CD4-positive, alpha-beta memory T cell (primary cell): ENCODE measurements around the gene CCDC149. TPM values are rescaled to one million over a fixed set of nuclear protein-coding genes. Genes with fewer than 3 reads are reported as not detected.

ENCODE experiments used
- CTCF ChIA-PET: fragments of 350-600 bp; sonication (Branson Sonifier 250); formaldehyde crosslinking; loops from one replicate; lab custom pipeline; 2021; ENCODE audit warnings: inconsistent platforms; ENCODE audit not compliant: partially characterized antibody; lab: Charles Lee
- POLR2A ChIA-PET: fragments of 350-600 bp; sonication (Branson Sonifier 250); formaldehyde crosslinking; loops from one replicate; lab custom pipeline; 2021; ENCODE audit not compliant: partially characterized antibody; lab: Charles Lee
- DNase-seq, 5 donors: peaks; one replicate each; pipeline versions ENCODE4 v3.0.0 to v3.0.0-alpha.2; 2020 to 2022; ENCODE audit warnings: mixed read lengths in 1 of 5
- H3K27ac ChIP-seq: one replicate; pipeline ENCODE4 v1.7.0; 2013; ENCODE audit warnings: low read depth, low read length
- H3K27me3 ChIP-seq: 2 replicates; pipeline ENCODE4 v1.7.0; 2013; ENCODE audit warnings: mild to moderate bottlenecking, low read length, moderate library complexity; ENCODE audit not compliant: insufficient read depth
- H3K36me3 ChIP-seq: 2 replicates; pipeline ENCODE4 v1.7.0; 2013; ENCODE audit warnings: mild to moderate bottlenecking, low read length, moderate library complexity; ENCODE audit not compliant: insufficient read depth
- H3K4me1 ChIP-seq: 2 replicates; pipeline ENCODE4 v1.7.0; 2013; ENCODE audit warnings: mild to moderate bottlenecking, low read length, moderate library complexity; ENCODE audit not compliant: insufficient read depth
- H3K4me3 ChIP-seq, 2 donors: one replicate each; pipeline ENCODE4 v1.7.0; 2013; ENCODE audit warnings: low read length in 2 of 2, mild to moderate bottlenecking in 1 of 2
- H3K9me3 ChIP-seq, 2 donors: one replicate each; pipeline ENCODE4 v1.7.0; 2013; ENCODE audit warnings: low read length in 2 of 2, control low read depth in 1 of 2; ENCODE audit not compliant: control insufficient read depth in 1 of 2
- H3K27ac Mint-ChIP-seq, 7 donors: one replicate each; pipeline ENCODE4 v1.8.0; 2020 to 2021; ENCODE audit warnings: mixed read lengths in 7 of 7, mild to moderate bottlenecking in 6 of 7, inconsistent platforms in 3 of 7, moderate library complexity in 3 of 7
- H3K27me3 Mint-ChIP-seq, 2 donors: one replicate each; pipeline ENCODE4 v1.8.0; 2020 to 2021; ENCODE audit warnings: mixed read lengths in 2 of 2
- H3K36me3 Mint-ChIP-seq, 2 donors: one replicate each; pipeline ENCODE4 v1.8.0; 2020 to 2021; ENCODE audit warnings: mixed read lengths in 2 of 2, inconsistent platforms in 1 of 2, mild to moderate bottlenecking in 1 of 2
- H3K4me1 Mint-ChIP-seq, 4 donors: one replicate each; pipeline ENCODE4 v1.8.0; 2020 to 2021; ENCODE audit warnings: mixed read lengths in 4 of 4, mild to moderate bottlenecking in 1 of 4
- H3K4me3 Mint-ChIP-seq, 8 donors: one replicate each; pipeline ENCODE4 v1.8.0; 2020 to 2021; ENCODE audit warnings: mixed read lengths in 8 of 8, mild to moderate bottlenecking in 7 of 8, moderate library complexity in 6 of 8, inconsistent platforms in 3 of 8
- H3K9me3 Mint-ChIP-seq, 8 donors: one replicate each; pipeline ENCODE4 v1.8.0; 2020 to 2021; ENCODE audit warnings: mixed read lengths in 8 of 8, mild to moderate bottlenecking in 5 of 8, inconsistent platforms in 3 of 8, moderate library complexity in 1 of 8
- intact Hi-C: fragments of 100-400 bp; cut with micrococcal nuclease; formaldehyde crosslinking; loops from one replicate; pipeline ENCODE4 v1.15.1; 2023
- polyA plus RNA-seq, 2 donors: library from polyadenylated mRNA; unstranded; fragments of 300-500 nt; fragmentation: Illumina TruSeq; gene quantifications; one replicate each; pipeline ENCODE4 v1.2.3, GENCODE V29; 2021
- total RNA-seq, 2 experiments: library from RNA; stranded (reverse); gene quantifications; one replicate each; pipeline ENCODE4 v1.2.3, GENCODE V29; 2021

Gene CCDC149
- total and polyA plus RNA-seq, 4 experiments from 2014 or later = 0.11 to 0.44 (median 0.14) TPM; not detected in 1

DNA sequence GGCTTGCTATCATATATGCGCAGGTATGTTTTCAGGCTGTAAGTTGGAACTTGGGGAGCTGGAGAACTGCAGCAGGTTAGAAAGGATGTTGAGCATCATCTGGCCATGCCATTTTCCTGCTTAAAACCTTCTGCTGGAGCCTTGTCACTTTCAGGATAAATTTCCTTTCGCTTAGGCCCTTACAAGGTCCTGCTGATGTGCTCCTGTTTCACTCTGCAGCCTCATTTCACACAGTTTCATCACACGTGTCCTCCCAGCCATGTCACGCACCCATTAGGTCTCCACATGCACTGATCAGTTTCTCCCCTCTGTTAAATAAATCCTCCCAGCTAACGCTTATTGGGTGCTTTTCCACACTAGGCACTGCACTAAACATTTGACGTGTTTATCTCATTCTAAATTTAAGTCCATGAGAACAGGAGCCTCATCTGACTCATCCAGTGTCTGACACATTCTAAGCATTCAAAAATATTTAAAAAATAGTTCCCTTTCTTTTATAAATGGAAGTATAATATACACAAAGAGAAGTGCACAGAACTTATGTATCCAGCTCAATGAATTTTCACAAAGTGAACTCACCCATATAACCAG is 102.9 kb downstream of the CCDC149 start:
- Mint-ChIP-seq H3K4me1 (no peaks in the 10 kb centered on the region), H3K27me3 (peaks cover under 1 to 5% of the 10 kb centered on the region in 2 donors), H3K4me3 (no peak overlapping the region), H3K36me3 (no peaks in the 10 kb centered on the region), H3K27ac (peak overlapping the region in 1 of 7 donors; percentile 31), H3K9me3 (peaks cover 0 to 2% (median 0%) of the 10 kb centered on the region in 8 donors)
- intact Hi-C loops = no loop called here
- Histone ChIP-seq H3K27ac (no peak overlapping the region), H3K36me3 (no peaks in the 10 kb centered on the region), H3K27me3 (no peaks in the 10 kb centered on the region), H3K4me3 (no peak overlapping the region), H3K9me3 (no peaks in the 10 kb centered on the region), H3K4me1 (no peaks in the 10 kb centered on the region)
- ChIA-PET POLR2A (no interaction called here), CTCF (no interaction called here)
- DNase-seq = no peak

DNA sequence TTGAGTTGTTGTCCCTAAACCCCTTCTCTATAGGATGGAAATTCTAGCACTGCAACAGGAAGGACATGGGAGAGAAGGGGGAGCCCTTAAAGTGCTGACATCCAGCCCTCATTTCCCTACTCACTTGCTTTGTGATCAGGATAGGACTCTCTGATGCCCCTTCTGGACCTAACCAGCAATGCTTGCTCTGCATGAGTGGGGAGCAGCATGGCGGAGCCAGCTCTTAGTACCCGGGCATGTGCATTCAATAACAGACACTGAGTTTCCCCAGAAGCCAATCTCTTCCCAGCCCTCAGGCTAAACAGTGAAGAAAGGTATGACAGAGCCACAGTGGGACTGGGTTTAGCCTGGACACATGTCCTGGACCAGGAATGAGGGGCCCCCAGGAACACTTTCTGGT is 103.5 kb downstream of the CCDC149 start:
- H3K9me3 ChIP-seq = no peaks in the 10 kb centered on the region
- no peaks in the 10 kb centered on the region for H3K36me3 ChIP-seq
- H3K4me1 ChIP-seq = no peaks in the 10 kb centered on the region
- H3K4me1 Mint-ChIP-seq = no peaks in the 10 kb centered on the region
- H3K36me3 Mint-ChIP-seq = no peaks in the 10 kb centered on the region
- POLR2A ChIA-PET = no interaction called here
- H3K4me3 Mint-ChIP-seq = no peak overlapping the region
- H3K4me3 ChIP-seq = no peak overlapping the region
- DNase-seq = no peak
- peaks cover 0 to 2% (median 0%) of the 10 kb centered on the region in 8 donors for H3K9me3 Mint-ChIP-seq
- intact Hi-C loops = no loop called here
- no peaks in the 10 kb centered on the region for H3K27me3 ChIP-seq
- peaks cover 2 to 5% of the 10 kb centered on the region in 2 donors for H3K27me3 Mint-ChIP-seq
- H3K27ac Mint-ChIP-seq = no peak overlapping the region
- CTCF ChIA-PET = no interaction called here
- H3K27ac ChIP-seq = no peak overlapping the region

DNA sequence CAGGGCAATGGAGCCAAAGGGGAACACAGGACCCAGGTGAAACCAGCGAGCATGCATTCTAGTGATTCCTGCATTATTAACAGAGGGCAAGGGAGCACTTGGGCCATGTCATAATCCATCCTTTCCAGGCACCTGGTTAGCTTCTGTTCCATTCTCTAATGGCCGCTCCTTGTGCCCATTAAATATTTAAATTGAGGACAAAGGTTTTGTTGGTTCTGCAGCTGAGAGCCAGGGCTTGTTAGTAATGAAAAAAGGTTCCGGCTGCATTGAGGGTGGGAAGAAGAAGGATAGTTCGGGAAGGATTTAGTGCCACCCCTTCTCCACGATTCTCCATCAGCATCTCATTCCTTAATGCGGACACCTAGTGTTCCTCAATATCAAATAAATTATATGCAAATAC is 103.9 kb downstream of the CCDC149 start:
- Histone ChIP-seq H3K4me3 (no peak overlapping the region), H3K36me3 (no peaks in the 10 kb centered on the region), H3K4me1 (no peaks in the 10 kb centered on the region), H3K27me3 (no peaks in the 10 kb centered on the region), H3K9me3 (no peaks in the 10 kb centered on the region), H3K27ac (no peak overlapping the region)
- ChIA-PET CTCF (no interaction called here), POLR2A (no interaction called here)
- Mint-ChIP-seq H3K27ac (no peak overlapping the region), H3K4me1 (no peaks in the 10 kb centered on the region), H3K36me3 (no peaks in the 10 kb centered on the region), H3K4me3 (no peak overlapping the region), H3K9me3 (peaks cover 0 to 2% (median 0%) of the 10 kb centered on the region in 8 donors), H3K27me3 (peaks cover 2 to 5% of the 10 kb centered on the region in 2 donors)
- intact Hi-C loops = no loop called here
- no peak for DNase-seq

DNA sequence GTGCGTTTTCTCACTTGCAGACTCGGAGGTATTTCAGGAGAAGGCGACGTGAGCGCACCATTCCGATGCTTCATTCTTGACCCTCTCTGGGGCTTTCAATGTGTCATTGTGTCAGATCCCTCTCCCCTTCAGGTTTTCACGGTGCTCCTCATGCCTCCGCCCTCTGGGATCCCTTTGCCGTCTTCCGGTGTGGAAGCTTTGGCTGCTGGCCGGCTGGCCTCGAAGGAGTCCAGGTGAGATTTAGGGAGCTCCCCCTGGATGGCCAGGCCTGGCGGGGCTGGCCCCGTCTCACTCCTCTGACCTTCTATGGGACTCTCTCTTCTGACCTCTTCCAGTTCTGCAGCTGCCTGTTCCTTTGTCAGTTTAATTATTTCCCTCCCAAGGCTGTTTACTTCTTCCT is 104.6 kb downstream of the CCDC149 start:
- Mint-ChIP-seq H3K9me3 (peaks cover 0 to 2% (median 0%) of the 10 kb centered on the region in 8 donors), H3K27ac (no peak overlapping the region), H3K27me3 (peaks cover 5 to 6% of the 10 kb centered on the region in 2 donors), H3K4me3 (no peak overlapping the region), H3K4me1 (no peaks in the 10 kb centered on the region), H3K36me3 (no peaks in the 10 kb centered on the region)
- intact Hi-C loops = no loop called here
- Histone ChIP-seq H3K9me3 (no peaks in the 10 kb centered on the region), H3K36me3 (no peaks in the 10 kb centered on the region), H3K27me3 (no peaks in the 10 kb centered on the region), H3K4me1 (no peaks in the 10 kb centered on the region), H3K4me3 (no peak overlapping the region), H3K27ac (no peak overlapping the region)
- CTCF ChIA-PET = interaction anchor here (0.9 kb wide), 1 partner anchor 38 kb away, joined by 3 read pairs; no protein-coding TSS in a partner anchor
- DNase-seq = no peak
- POLR2A ChIA-PET = no interaction called here

DNA sequence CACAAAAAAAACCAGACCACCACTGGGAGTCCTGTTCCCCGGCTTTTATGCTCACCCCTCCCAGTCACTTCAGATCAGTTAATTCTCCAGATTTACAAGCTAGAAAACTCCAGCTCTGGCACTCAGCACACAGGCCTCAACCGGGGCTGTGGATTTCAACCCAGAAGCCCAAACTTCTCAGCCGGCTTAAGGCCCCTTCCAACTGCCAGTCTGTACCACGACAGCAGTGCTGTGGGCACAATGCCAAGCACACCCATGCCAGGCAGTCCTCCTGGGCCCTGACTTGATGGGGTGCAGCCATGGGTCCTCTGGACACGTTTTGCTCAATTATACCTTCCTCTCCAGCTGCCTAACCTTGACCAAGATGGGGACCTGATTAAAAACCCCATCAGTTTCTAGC is 105.2 kb downstream of the CCDC149 start:
- Histone ChIP-seq H3K36me3 (no peaks in the 10 kb centered on the region), H3K27me3 (no peaks in the 10 kb centered on the region), H3K27ac (no peak overlapping the region), H3K4me1 (no peaks in the 10 kb centered on the region), H3K4me3 (no peak overlapping the region), H3K9me3 (no peaks in the 10 kb centered on the region)
- Mint-ChIP-seq H3K27me3 (peaks cover 7 to 8% of the 10 kb centered on the region in 2 donors), H3K4me3 (no peak overlapping the region), H3K36me3 (no peaks in the 10 kb centered on the region), H3K9me3 (peaks cover 0 to 2% (median 0%) of the 10 kb centered on the region in 8 donors), H3K27ac (no peak overlapping the region), H3K4me1 (no peaks in the 10 kb centered on the region)
- ChIA-PET CTCF (interaction anchor here (0.9 kb wide), 1 partner anchor 39 kb away, joined by 3 read pairs; no protein-coding TSS in a partner anchor), POLR2A (no interaction called here)
- intact Hi-C loops = no loop called here
- DNase-seq = no peak

DNA sequence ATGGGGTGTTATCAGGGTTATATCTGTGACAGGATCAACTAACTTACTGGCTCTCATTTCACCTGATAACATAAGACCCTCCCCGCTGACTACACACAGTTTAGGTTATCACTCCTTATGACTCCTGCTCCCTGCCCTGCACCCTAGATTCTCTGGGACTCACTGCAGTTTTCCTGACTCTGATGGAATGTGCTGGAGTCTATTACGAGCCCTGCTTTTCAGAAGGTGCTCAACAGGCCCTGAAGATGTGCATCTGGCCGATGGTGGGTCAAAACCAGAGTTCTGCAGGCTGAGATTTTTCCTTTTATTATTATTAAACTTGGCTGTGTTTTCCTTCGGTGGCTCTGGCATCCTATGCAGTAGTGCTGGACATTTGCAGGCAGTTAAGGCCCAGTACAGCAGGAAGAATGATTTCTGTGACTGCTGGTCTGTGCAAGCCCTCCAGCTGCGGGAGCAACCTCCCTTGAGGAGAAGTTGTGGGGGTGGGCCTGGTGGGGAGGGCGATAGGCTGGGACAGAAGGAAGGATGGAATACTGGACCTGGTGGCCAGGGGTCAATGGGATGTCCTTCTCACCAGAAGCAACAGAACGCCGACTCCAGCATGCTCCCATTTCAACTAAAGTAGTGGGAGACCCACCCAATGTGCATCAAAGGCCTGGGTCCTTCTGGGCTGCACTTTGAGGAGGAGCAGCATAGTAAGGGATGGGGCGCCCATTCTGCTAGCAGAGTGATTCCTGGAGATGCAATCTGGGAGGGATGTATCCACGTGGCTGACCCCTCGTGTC is 106.4 kb downstream of the CCDC149 start:
- H3K27me3 Mint-ChIP-seq = peaks cover 14 to 15% of the 10 kb centered on the region in 2 donors
- Histone ChIP-seq H3K9me3 (no peaks in the 10 kb centered on the region), H3K27ac (no peak overlapping the region), H3K4me1 (no peaks in the 10 kb centered on the region), H3K36me3 (no peaks in the 10 kb centered on the region), H3K4me3 (no peak overlapping the region), H3K27me3 (peaks cover 6% of the 10 kb centered on the region)
- intact Hi-C loops = no loop called here
- H3K36me3 Mint-ChIP-seq = no peaks in the 10 kb centered on the region
- DNase-seq = no peak
- no peaks in the 10 kb centered on the region for H3K9me3 Mint-ChIP-seq
- no peak overlapping the region for H3K4me3 Mint-ChIP-seq
- POLR2A ChIA-PET = no interaction called here
- no peak overlapping the region for H3K27ac Mint-ChIP-seq
- CTCF ChIA-PET = no interaction called here
- H3K4me1 Mint-ChIP-seq = no peaks in the 10 kb centered on the region

DNA sequence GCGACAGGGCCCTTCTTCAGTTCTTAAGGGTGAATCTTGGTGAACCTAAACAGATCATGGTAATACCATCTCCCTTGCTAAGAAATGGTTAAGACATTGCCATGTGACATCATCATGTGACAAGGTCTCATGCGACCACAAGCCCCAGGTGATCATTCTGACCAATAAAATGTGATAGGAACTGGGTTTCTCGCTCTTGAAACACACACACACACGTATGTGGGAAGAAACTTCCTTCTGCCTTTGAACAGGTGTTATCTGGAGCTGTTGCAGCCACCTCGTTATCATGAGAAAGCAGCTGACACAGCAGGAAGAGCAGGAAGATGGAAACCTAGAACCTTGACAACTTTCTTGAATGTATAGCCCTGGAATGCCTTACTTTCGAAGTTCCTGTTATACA is 107.3 kb downstream of the CCDC149 start:
- peaks cover 20 to 21% of the 10 kb centered on the region in 2 donors for H3K27me3 Mint-ChIP-seq
- CTCF ChIA-PET = no interaction called here

More for the DNA sequence above, 107.3 kb downstream of the CCDC149 start:
- no peaks in the 10 kb centered on the region for H3K9me3 Mint-ChIP-seq
- intact Hi-C loops = no loop called here
- DNase-seq = no peak
- H3K4me3 Mint-ChIP-seq = no peak overlapping the region
- no peaks in the 10 kb centered on the region for H3K9me3 ChIP-seq
- no peaks in the 10 kb centered on the region for H3K4me1 Mint-ChIP-seq
- no peak overlapping the region for H3K27ac ChIP-seq
- H3K36me3 ChIP-seq = no peaks in the 10 kb centered on the region
- no peak overlapping the region for H3K27ac Mint-ChIP-seq
- no peaks in the 10 kb centered on the region for H3K36me3 Mint-ChIP-seq
- POLR2A ChIA-PET = no interaction called here
- no peak overlapping the region for H3K4me3 ChIP-seq
- peaks cover 9% of the 10 kb centered on the region for H3K27me3 ChIP-seq
- H3K4me1 ChIP-seq = no peaks in the 10 kb centered on the region
